GM21723 (cell line): ENCODE measurements around the gene CD2.

Source experiments
- ATAC-seq: cut with Tn5 transposase; IDR thresholded peaks from one replicate; pipeline ENCODE4 v1.9.1; 2021; ENCODE audit warnings: mild to moderate bottlenecking, moderate library complexity; ENCODE audit not compliant: unreplicated experiment

CD2 gene

GRCh38 chr1:116754198-116754977 lies at the start of gene CD2:
Gene CD2 (plus strand): TSS chr1:116754430. CDS start chr1:116754493, 63 bp downstream.
- no peak for ATAC-seq

GRCh38 chr1:116706123-116706522 lies 48.1 kb upstream of the CD2 start:
- ATAC-seq = no peak

- no peak for ATAC-seq
Observed at GRCh38 chr1:116706841-116707240, 47.4 kb upstream of the CD2 start.

GRCh38 chr1:116708255-116708900 lies 45.9 kb upstream of the CD2 start:
- no peak for ATAC-seq

GRCh38 chr1:116709666-116710167 lies 44.5 kb upstream of the CD2 start:
- no peak for ATAC-seq

GRCh38 chr1:116710420-116711262 lies 43.6 kb upstream of the CD2 start:
- ATAC-seq = no peak

GRCh38 chr1:116711263-116711840 lies 42.9 kb upstream of the CD2 start:
- no peak for ATAC-seq

- ATAC-seq = no peak
Observed at GRCh38 chr1:116712510-116712909, 41.7 kb upstream of the CD2 start.

GRCh38 chr1:116713474-116713873 lies 40.8 kb upstream of the CD2 start:
- no peak for ATAC-seq

- no peak for ATAC-seq
Observed at GRCh38 chr1:116716391-116716790, 37.8 kb upstream of the CD2 start.

GRCh38 chr1:116717318-116717717 lies 36.9 kb upstream of the CD2 start:
- no peak for ATAC-seq

GRCh38 chr1:116720364-116721038 lies 33.7 kb upstream of the CD2 start:
- no peak for ATAC-seq

- ATAC-seq = no peak
Observed at GRCh38 chr1:116721039-116721405, 33.2 kb upstream of the CD2 start.

- no peak for ATAC-seq
Observed at GRCh38 chr1:116721451-116722007, 32.7 kb upstream of the CD2 start.

GRCh38 chr1:116722016-116722838 lies 32.0 kb upstream of the CD2 start:
- no peak for ATAC-seq

GRCh38 chr1:116724765-116725375 lies 29.4 kb upstream of the CD2 start:
- no peak for ATAC-seq

- ATAC-seq = no peak
Observed at GRCh38 chr1:116725798-116726197, 28.4 kb upstream of the CD2 start.

GRCh38 chr1:116726872-116727820 lies 27.1 kb upstream of the CD2 start:
- no peak for ATAC-seq
